Activated T-cell treated with anti-CD3 and anti-CD28 coated beads for 4 hours (primary cell): ENCODE data around the gene JHY.

Experiments
- DNase-seq: peaks from one replicate; pipeline ENCODE4 v3.0.0-alpha.2; 2020

The JHY gene

DNA sequence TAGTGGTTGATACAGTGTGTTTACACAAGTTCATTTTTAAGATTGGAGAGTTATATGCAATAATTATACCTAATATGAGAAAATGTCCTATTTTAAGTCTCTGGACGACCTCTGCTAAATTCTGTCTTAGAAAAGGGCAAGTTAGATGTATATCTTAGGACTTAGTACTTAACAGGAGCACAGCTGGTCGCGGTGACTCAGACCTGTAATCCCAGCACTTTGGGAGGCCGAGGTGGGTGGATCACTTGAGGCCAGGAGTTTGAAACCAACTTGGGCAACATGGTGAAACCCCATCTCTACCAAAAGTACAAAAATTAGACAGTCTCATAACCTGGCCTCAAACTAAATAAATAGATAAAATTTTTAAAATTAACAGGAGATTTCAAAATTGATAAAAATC, 71.9 kb downstream of the JHY start:
- no peak for DNase-seq

DNA sequence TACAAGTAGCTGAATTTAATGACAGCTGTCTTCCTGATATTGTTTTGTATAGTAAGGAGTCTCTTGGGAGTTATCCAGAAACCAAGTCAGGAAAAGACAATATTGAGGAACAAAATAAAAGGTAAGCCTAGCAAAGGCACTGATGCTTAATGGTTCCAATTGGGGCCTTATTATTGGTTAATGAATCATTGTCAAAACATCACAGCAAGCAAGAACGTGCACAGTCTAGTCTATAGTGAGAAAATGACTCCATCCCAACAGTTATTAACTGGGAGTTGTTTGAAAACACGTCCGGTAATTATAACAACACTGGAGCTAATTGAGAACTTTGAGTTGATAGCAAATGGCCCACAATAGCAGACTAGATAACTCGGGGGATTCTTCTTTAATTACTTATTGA, 81.4 kb downstream of the JHY start:
- DNase-seq = no peak

DNA sequence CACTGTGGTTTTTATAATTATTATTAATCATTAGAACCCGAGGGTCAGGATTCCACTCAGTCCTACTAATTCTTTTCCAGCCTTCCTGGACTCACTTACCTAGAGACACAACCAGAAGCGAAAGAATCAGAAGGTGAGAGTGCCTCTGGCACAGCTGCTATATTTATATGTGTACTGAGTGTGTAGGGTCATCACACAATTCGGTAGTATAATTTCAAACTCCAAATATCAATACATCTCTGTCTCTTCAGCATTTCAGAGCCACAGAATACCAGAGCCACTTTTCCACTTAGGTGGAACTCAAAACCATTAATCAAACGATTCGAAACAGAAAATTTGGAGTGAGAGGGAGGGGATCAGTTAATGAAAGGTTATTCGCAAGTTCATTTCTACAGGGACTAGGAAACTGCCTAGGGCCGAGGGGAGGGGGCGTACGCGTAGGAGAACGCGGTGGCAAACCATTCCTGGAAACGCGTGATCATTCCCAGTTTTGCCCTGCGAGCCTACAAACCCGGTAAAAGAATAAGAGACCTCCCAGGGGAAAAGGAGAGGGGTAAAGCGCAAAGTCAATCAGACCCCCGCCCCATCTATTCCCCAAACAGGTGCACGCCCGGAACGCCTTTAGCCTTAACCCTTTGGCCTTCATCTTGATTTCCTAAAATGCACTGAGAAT, 93.6 kb downstream of the JHY start:
- DNase-seq = no peak

DNA sequence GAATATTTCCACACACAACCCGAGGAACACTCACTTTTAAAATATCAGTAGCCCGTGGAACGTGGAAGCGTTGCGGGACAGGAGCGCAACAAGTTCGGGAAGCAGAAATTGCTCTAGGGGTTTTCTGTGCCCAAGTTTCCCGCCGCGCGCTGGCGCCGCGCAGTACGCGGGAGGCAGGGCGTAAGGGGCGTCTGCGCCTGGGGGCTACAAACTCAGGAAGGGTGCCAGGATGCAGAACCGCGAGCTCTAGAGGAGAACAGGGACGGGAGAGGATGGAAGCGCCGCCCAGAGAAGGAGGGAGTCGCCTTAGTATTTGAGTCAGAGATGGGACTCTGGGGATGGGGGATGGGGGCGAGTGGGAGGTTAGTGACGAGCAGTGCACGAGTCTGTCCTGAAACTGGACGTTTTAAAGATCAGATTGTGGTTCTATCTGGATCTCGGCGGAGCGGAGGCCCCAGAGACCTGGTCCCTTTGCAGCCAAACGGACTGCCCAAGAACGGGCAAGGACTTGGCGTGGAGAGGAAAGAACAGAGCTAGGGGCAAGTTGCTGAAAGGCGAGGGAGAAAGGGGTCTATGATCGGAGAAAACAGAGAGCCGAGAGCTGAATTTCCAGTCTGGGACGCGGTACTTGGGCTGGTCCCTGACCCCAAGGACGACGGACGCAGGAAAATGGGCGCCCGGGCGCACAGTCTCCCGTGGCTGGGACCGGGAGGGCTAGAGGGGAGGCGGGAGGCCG, 94.3 kb downstream of the JHY start:
- DNase-seq = no peak

DNA sequence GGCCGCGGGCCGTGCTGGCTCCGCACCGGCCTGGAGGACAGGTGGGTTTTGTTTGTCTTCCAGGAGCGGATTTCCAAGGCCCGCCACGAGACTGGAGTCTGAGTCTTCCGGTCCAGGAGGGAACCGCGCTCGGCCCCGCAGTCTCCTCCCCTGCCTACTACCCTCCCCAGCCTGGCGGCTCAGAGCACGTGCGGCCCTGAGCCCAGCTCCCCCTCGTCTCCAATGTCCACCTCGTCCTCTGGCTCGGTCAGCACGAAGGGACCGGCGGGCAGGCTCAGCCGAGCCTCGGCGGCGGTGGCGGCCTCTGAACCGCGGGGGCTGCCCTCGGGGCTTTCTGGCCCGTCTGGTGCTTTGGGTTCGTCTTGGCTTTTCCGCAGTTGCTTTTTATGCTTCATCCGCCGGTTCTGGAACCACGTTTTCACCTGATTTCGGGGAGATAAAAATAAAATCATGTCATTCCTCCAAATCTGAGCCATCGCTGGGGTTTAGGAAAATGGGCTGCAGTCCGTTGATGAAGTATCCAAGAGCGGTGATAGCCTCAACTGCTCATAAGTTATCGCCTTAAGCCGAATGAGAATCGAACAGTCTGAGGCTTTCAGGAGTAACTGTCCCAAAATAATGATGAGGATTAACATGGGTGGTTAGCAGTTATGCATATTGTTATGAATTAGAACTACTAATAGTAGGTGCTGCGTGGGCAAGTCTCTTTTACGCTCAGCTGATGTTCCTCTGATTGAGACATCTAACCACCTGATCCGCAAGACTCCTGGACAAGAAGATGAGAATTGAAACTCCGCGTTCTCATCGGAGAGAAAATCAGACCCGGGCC, 95.1 kb downstream of the JHY start:
- DNase-seq = no peak

DNA sequence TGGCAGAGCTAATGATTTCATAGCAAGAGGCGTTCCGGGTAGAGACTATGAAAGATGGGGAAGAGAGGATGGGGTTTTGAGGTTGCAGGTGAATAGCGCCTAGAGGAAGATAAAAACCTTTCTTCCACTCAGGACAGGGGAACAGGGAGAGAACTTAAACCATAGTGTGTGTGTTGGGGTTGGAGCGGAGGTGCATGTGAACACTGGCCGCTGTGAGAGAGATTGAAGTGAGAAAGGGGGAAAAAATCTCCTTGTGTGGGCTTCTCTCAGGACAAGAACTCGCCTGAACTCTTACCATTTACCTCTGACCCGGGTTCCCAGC, 95.7 kb downstream of the JHY start:
- DNase-seq = no peak

DNA sequence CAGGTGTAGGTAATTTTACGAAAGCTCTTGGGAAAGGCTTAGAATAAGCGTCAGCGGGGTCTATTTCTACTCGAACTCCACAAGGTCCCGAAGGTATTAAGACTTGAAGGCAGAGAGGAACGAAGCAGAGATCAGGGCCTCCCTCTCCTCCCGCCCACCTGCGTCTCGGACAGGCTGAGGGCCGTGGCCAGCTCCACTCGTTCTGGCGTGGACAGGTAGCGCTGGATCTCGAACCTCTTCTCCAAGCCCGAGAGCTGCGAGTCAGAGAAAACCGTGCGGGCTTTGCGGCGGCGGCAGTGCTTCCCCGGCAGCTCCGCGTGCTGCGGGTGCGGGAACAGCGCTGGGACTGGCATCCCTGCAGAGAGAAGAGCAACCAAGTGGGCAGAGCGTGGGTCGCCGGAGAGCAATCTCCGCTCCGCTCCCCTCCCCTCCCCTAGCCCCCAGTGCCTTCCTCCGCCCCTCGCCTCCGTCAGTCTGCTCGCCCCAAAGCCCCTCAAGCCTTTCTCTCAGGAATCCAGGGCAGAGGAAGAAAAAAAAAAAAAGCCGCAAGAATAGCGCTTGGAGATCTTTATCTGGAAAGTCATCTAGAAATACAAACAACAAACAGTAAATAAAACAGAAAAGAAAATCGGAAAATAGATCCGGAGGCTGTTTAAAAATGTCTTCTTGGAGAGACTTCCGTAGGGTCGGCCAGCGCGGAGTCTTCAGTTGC, 96.7 kb downstream of the JHY start:
- DNase-seq = no peak

DNA sequence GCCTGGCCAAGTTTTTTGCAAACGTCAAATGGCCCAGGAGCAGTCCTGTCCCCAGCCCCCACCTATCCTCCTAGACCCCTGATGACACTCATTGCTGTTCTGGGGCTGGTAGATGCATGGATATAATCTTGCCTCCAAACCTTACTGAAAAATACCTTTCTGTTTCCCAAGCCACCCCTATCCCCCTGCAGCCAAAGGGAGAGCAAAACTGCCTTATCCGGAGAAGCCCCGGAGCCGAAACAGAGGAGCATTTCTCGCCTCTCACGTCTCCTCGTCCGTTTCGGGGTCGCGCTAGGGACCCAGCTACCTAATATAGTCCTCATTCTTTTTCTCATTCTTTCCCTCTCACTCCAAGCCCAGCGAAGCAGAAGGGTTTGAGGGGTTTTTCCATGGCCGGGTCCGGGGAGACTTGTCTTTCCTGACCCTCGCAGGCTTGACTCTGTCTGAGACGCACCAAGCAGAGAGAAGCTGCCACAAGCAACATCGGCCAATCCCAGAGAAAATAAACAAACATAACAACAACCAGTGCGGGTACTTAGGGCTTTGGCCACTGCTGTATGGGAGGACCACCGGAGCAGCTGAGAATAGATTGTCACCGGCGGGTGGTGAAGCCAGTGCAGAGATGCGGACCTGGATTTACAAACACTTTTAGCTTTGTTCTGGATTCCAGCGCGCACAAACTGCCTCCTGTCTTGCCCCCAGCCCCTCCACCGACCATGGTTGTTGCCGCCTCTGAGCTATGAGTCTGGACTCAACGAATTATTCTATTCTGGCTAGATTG, 97.4 kb downstream of the JHY start:
- DNase-seq = no peak

DNA sequence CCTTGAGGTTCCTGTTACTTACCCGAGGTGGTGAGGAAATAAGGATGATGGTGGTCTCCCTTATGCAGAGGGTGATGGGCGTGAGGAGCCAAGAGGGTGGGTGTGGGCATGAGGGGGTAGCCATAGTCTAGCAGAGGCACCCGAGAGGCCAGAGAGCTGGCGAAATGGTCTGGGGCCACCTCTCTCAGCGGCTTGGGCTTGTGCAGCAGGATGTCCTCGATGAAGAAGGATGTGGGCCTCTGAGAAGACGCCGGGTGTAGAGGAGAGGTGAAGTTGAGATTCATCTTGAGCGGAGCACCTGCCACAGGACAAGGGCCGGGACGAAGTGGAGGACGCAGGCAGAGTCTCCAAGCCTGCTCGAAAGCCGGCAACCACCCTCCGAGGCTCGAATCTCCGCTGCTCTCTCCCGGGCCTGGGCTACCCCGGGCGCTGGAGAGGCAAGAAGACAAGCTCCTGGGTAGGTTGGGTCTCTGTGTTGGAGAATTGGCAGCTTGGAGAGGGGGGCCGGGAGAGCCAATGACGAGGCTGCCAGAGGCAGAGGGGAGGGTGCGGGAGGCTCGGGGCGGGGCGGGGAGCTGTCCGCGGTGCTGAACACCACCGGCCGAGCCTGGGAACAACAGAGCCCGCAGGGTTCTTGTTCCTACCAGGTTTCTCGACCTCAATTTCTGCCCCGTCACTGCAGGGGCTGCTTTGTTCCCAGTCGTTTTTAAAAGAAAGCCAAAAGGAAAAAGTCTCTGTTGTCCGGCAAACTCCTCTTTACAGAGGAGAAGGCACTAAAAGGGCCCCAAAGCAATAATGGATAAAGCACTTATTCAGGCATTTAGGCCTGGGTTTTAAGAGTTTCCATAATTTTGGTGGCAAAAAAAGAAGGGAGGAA, 99.1 kb downstream of the JHY start, which contains the start of gene BSX:
Gene BSX, minus strand, starts transcription at position 447 of the 877 bp plus-strand sequence. Its CDS starts 163 bp downstream, at position 284.
- peak; percentile 10 for DNase-seq

DNA sequence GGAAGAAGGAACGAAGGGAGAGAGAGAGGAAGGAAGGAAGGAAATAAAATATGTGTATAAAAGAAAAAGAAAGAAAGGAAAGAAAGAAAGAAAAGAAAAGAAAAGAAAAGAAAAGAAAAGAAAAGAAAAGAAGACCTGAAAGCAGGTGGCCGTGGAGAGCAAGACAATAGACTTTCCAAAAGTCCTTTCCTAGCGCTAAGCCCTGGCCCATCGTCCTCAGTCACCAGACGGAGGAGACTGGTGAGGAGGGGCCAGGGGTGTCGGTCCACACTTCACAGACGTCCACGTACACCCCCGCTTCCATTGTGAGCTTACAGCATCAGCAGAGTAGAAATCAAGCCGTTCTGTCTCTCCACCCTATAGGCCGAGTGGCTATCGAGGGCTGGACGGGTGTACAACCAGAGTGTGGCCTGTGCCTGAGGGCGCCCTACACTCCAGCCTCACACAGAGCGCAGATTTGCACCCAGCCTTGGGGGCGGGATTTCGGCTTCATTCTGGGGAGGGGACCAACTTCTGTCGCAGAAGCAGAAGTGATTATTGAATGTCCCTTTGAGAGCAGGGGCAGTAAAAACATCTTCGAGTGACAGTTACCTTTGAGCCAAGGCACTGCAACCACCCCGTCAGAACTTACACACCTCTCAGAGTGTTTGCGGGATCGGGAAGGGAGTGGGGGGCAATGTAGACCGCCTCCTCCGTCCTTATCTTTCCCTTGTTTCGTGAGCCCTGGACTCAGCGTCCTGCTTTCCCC, 101.1 kb downstream of the JHY start:
- no peak for DNase-seq

DNA sequence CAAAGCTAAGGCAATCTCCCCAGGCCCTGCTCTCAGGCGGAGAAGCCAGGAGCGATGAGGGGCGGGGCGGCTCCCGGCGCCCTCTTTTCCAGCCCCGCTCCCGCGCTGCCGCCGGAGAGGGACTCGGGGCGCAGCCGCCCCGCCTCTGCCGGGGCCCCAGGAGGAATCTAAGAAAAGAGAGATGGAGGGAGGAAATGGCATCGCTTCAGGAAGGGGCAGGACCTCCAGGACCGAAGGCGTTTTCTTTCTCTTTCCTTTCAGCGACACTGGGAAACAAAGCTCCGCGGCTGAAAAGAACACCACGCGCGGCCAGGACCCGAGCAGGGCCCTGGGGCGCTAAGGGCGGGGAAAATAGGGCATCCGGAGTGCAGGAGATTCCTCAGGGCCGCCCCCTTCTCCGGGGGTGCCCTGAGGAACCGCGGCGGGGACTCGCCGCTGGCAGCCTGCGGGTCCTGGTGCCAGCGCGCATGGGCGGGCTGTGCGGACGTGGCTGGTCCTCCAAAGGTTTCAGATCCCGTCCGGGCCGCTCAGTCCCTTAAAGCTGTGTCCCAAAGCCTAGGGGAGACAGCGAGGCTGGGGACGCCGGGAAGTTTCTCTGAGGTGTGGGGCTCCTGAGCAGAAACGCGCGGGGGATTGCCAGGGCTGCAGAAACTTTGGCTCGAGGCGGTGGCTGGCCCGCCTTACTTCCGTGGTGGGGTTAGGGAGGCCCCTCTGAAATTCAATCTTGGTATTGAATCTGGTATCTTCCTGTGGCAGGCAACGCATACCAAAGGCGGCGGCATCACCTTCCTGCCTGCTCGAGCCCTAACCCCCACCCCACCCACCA, 101.8 kb downstream of the JHY start:
- DNase-seq = no peak

DNA sequence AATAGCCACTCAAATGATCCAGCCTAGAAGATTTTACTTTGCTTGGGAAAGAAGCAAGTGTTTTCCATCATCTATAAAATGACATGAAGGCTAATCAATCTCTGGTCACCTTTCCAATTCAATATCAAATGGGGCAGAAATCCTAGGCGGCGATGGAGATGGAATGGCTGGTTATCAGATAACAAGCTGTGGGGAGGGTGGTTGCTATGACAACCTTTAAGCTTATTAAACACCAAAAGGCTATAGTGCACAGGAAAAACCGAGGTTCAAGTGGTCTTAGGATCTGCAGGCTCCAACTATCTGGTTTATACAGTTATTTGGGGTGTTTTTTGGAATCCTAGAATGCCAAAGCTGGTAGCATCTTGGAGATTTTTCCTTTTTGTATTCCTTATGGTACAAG, 113.0 kb downstream of the JHY start:
- DNase-seq = no peak

DNA sequence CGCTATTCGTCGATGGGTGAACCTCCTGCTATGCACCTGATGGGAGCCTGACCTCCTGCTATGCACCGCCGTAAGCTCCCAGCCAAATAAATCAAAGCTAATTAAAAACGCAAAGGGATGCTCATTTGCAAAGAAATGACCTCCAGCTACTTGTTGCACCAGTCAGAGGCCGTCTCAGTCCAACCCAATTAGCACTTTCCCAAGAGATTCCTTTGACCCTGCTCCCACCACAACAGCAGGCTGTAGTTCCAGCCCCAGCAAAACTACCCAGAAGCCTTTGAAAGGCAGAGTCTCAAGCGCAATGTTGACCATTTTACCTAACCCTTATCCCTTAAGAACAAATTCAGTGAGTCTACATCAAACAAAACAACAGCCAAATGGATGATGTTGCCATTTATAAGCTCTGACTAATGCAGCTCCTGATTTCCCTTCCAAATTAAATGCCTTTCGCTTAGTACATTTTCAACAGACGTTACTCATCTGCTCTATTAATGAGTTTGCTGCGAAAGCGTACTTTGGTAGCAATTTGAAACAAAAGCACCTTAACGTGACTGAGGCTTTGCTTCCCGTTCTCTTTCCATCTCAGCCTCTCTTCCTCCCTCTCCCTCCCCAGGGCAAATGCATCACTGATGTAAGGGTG, 116.3 kb downstream of the JHY start:
- DNase-seq = no peak

DNA sequence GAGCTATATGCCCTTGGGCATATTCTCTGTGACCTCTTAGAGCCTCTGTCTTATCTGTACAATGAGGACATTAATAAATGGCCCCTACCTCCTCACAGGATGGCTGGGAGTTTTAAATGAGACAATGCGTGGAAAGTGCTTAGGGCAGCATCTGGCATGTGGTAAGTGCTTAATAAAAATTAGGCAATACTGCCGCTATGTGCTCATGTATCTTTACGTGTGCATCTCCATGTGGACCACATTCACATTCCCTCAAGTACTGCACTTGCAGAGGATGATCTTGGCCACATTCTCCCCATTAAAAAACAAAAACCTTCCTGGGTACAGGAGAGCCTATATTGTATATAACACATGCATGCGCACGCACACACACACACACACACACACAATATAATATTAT, 118.2 kb downstream of the JHY start:
- no peak for DNase-seq

DNA sequence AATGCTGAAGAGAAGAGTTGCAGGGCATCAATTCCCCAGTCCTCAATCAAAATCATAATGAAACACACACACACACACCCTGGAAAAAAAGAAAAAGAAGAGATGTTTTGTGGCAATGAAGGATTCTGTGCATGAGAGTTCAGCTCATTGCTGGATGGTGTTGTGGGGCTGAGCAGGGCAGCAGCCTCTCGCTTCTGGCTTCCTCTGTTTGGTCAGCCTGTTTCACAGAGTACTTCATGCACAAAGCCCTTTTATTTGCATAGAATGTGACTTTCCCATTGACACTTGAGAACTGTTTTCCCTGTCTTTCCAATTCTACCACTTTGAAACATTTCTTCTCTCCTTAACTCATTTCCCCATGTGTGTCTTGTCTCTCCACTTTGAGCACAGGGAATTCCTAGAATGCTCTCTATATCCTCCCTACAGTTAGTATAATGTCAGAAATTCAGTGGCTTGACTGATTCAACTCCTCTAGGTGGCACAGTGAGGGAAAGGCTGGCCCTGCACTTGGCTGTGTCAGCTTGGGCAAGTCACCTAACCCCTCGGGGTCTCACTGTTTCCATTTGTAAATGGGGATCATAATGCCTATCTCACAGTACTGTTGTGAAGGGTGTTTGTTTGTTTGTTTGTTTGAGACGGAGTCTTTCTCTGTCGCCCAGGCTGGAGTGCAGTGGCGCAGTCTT, 124.4 kb downstream of the JHY start:
- no peak for DNase-seq
